KMS-11 (cell line): Measurements from ENCODE around the gene CNGB1.

Experiments
- H2AFZ ChIP-seq: fragments of 200-600 bp; sonication (generic); 2 replicates; pipeline ENCODE4 v1.6.1; 2016; ENCODE audit warnings: antibody characterized with exemption, mixed run types, low read depth
- H3K27ac ChIP-seq: fragments of 200-600 bp; sonication (generic); 2 replicates; pipeline ENCODE4 v1.6.1; 2016; ENCODE audit warnings: mild to moderate bottlenecking, mixed run types
- H3K27me3 ChIP-seq: fragments of 200-600 bp; sonication (generic); 2 replicates; pipeline ENCODE4 v1.6.1; 2017; ENCODE audit warnings: mild to moderate bottlenecking, low read depth, mixed run types, moderate library complexity; ENCODE audit not compliant: insufficient read depth
- H3K36me3 ChIP-seq: fragments of 200-600 bp; sonication (generic); 2 replicates; pipeline ENCODE4 v1.6.1; 2017; ENCODE audit warnings: mild to moderate bottlenecking, mixed run types; ENCODE audit not compliant: insufficient read depth
- H3K4me1 ChIP-seq: fragments of 200-600 bp; sonication (generic); 2 replicates; pipeline ENCODE4 v1.6.1; 2016; ENCODE audit warnings: mild to moderate bottlenecking, low read depth, mixed run types; ENCODE audit not compliant: poor library complexity, severe bottlenecking
- H3K4me2 ChIP-seq: fragments of 200-600 bp; sonication (generic); 2 replicates; pipeline ENCODE4 v1.7.0; 2016; ENCODE audit warnings: mild to moderate bottlenecking, mixed run types
- H3K4me3 ChIP-seq: fragments of 200-600 bp; sonication (generic); IDR thresholded peaks from 2 replicates; pipeline ENCODE4 v1.6.1; 2017; ENCODE audit warnings: low read depth, low read length, mixed read lengths; ENCODE audit not compliant: insufficient read depth
- H3K79me2 ChIP-seq: fragments of 200-600 bp; sonication (generic); 2 replicates; pipeline ENCODE4 v1.6.1; 2016; ENCODE audit warnings: low read depth, mixed run types; ENCODE audit not compliant: insufficient read depth
- H3K9ac ChIP-seq: fragments of 200-600 bp; sonication (generic); 2 replicates; pipeline ENCODE4 v1.6.1; 2016; ENCODE audit warnings: mild to moderate bottlenecking, mixed run types
- H4K20me1 ChIP-seq: fragments of 200-600 bp; sonication (generic); 2 replicates; pipeline ENCODE4 v1.6.1; 2016; ENCODE audit warnings: mild to moderate bottlenecking, mixed run types; ENCODE audit not compliant: insufficient read depth
- CTCF ChIP-seq: fragments of 200-600 bp; sonication (generic); conservative IDR thresholded peaks from 2 replicates; pipeline ENCODE4 v1.6.1; 2017; ENCODE audit warnings: low read depth, mild to moderate bottlenecking, antibody characterized with exemption, low read length, moderate library complexity, mixed read lengths

CNGB1 gene

GRCh38 chr16:57970970-57971369 is at the start of gene CNGB1:
TSS of gene CNGB1 (minus strand) at chr16:57971128. CDS start at chr16:57967286, 3,842 bp downstream.
- Histone ChIP-seq H3K4me2 (no peak within 1 kb of the TSS), H3K9ac (no peak within 1 kb of the TSS)
- no peak for TF ChIP-seq CTCF

GRCh38 chr16:58019866-58020538 is 49.1 kb upstream of the CNGB1 start:
- H3K9ac ChIP-seq, result no peak overlapping the region

More at GRCh38 chr16:57970970-57971369, at the start of gene CNGB1:
- Histone ChIP-seq H2AFZ (no peak within 1 kb of the TSS), H3K27me3 (no peaks in the 10 kb centered on the region), H3K27ac (no peak within 1 kb of the TSS), H3K4me3 (no peak within 1 kb of the TSS), H3K36me3 (no peaks in the 10 kb centered on the region), H3K4me1 (peaks cover 11% of the 10 kb centered on the region), H4K20me1 (no peaks in the 10 kb centered on the region), H3K79me2 (no peaks in the 10 kb centered on the region)

GRCh38 chr16:58018803-58019202 is 47.9 kb upstream of the CNGB1 start:
- no peak for TF ChIP-seq CTCF
- H3K79me2 ChIP-seq, result no peaks in the 10 kb centered on the region
- no peak overlapping the region for H3K4me2 ChIP-seq
- H3K27me3 ChIP-seq, result no peaks in the 10 kb centered on the region
- no peak overlapping the region for H3K4me3 ChIP-seq
- H2AFZ ChIP-seq, result no peak overlapping the region
- peaks cover 3% of the 10 kb centered on the region for H3K4me1 ChIP-seq
- no peak overlapping the region for H3K27ac ChIP-seq
- H4K20me1 ChIP-seq, result no peaks in the 10 kb centered on the region
- no peaks in the 10 kb centered on the region for H3K36me3 ChIP-seq
- H3K9ac ChIP-seq, result no peak overlapping the region

More at GRCh38 chr16:58019866-58020538, 49.1 kb upstream of the CNGB1 start:
- Histone ChIP-seq H3K4me1 (peaks cover 3% of the 10 kb centered on the region), H3K4me3 (no peak overlapping the region), H2AFZ (no peak overlapping the region), H3K27ac (no peak overlapping the region), H3K36me3 (no peaks in the 10 kb centered on the region), H3K27me3 (no peaks in the 10 kb centered on the region), H3K4me2 (no peak overlapping the region), H3K79me2 (no peaks in the 10 kb centered on the region), H4K20me1 (no peaks in the 10 kb centered on the region)
- TF ChIP-seq CTCF, result no peak

- Histone ChIP-seq H3K9ac (no peak overlapping the region), H3K4me3 (no peak overlapping the region), H3K4me1 (peaks cover 3% of the 10 kb centered on the region), H3K27ac (no peak overlapping the region), H3K27me3 (no peaks in the 10 kb centered on the region), H3K79me2 (no peaks in the 10 kb centered on the region), H2AFZ (no peak overlapping the region), H4K20me1 (no peaks in the 10 kb centered on the region), H3K4me2 (no peak overlapping the region), H3K36me3 (no peaks in the 10 kb centered on the region)
- no peak for TF ChIP-seq CTCF
Measured at GRCh38 chr16:58016840-58017446, 46.0 kb upstream of the CNGB1 start.
